GM18868 (cell line): Measurements from ENCODE around the gene OMA1.

ENCODE experiments used
- ATAC-seq: cut with Tn5 transposase; IDR thresholded peaks from one replicate; pipeline ENCODE4 v1.9.1; 2021; ENCODE audit warnings: mild to moderate bottlenecking, moderate library complexity; ENCODE audit not compliant: unreplicated experiment

The OMA1 gene

DNA sequence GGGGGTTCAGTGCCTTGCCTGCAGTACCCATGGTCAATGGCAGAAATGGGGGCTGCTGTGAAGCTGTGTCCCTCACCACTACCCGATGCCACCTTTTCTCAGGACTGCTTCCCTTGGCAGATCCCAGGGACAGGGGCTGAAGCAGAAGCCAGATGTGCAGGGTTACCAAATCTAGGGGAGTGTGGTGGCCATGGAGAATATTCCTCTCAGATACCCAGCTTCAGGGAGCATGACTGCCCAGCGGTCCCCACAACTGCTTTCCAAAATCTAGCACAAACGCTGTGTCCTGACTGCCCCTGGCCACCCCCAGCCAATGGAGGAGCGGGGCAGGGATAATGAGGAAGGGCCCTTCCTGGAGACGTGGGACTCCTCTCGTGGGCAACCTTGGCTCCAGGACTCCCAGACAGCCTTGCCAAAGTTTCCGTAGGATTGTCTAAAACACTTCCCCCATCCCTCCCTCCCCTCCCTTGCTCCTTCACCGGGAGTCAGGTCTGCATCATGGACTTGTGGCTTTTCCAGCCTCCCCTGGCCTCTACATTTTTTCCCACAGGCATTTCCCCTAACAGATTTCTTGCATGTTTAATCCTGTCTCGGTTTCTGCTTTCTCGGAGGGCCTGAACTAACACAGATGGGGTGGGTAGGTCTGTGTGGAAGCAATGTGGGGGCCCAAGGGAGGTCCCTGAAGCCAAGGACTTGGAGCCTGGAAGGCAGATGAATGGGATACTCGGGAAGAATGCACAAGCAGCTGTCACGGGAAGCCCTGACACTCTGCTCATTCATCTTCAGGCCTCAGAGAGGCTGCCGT is 80.5 kb downstream of the OMA1 start:
- no peak for ATAC-seq

DNA sequence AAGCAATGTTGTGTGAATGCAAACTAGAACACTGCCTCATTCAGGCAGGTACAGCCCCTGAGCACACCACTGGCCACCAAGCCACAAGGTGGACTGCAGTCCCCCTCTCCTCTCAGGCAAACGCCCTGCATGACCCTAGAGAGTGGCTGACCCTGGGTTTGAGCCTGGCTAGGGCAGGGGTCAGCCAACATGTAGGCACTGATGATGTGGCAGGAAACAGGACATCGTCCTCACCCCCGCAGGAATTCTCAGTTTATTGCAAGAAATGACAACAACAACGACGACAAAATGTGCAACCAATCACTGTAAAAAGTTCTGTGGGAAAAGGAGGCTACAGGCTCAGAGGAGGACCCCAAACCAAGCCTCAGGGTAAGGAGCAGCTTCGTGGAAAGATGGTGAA is 81.3 kb downstream of the OMA1 start:
- no peak for ATAC-seq

DNA sequence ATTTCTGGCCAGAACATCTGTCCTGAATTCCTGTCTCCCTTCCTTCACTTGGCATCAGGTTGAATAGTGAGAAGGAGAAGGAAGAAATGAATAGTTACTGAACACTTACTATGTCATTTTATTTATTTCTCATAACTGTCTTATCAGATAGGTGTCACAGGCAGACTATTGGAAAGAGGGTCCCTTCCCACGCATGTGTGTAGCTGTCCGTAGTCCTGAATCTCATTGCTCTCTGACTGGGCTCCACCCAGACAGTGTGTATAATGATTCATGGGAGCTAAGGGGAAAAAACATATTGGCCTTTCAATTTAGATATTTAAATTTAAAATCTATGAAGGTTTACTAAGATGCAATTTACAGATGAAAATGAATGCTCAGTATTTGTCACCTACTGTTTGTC is 86.1 kb downstream of the OMA1 start:
- no peak for ATAC-seq

DNA sequence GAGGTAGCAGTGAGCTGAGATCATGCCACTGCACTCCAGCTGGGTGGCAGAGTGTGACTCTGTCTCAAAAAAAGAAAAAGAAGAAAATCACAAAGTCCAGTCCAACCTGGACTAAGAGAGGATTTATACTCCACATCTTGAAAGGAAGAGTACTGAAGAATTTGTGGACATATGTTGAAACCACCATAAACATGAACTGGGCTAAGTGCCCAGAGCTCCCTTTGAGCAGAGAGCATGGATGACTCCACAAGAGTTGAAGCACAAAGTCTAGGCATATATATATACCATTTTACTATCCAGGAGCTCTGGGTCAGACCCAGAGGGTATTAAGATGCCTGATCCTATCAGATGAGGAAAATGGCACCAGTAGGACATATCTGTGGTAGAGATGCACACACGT is 86.6 kb downstream of the OMA1 start:
- no peak for ATAC-seq

DNA sequence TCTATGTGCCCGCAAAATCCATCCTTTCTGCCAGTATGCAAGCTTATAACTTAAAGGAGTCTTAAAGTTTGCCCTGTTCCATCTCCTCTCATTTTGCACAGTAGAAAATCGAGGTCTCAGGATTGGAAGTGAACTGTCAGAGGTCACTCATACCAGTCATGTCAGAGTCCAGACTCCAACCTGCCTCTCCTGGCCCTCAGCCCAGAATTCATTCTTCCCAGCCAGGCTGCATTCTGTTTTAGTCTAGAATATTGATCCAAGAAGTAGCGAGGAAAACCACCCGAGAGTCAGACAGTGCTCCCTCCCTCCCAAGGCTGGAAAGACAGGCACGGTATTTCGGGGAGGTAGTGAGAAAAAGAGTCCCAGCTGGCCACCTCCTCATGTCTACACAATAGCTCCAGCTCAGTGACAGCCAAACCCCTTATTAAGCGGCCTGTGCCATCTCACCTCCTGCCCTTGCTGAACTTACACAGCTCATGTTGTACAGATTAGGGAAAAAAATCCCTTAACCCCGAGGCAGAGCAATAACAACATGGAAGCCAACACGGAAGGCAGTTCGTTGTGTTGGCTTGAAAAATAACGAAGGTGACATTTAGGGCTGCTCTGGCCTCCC is 89.4 kb downstream of the OMA1 start:
- ATAC-seq: no peak

DNA sequence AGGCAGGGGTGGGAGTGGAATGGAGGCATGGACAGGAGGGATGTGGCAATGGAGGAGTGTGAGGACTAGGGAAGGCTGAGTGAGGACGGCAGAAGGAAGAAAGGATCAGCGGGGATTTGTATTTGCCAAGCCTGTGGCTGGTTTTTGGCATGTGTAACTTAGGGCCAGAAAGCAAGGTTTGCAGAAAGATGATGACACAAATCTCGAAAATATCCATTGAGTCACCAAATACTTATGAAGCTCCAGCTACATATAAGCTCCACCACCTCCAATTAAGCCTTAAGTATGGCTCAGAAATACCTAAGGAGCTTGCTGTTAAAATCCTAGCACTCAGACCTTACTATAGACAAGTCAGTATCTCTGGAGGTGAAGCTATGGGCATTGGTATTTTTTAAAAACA is 90.1 kb downstream of the OMA1 start:
- ATAC-seq: no peak

DNA sequence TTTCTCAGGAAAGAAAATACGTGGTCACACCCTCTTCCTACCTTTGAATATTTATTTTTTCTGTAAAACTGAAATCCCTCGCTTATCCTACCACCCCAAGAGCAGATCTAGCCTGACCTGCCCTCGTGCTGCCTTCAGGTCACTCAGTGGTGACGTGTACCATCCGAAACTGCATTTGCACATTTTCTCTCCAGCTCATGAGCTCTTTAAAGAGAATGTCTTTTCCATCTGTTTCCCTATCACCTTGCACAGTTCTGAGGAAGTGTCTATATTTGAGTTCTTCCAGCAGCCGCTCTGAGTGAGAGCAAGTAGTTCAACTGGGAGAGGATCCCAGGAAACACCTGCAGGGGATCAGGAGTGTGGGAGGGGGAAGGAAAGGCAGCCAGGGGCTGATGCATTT is 91.7 kb downstream of the OMA1 start:
- ATAC-seq: no peak

DNA sequence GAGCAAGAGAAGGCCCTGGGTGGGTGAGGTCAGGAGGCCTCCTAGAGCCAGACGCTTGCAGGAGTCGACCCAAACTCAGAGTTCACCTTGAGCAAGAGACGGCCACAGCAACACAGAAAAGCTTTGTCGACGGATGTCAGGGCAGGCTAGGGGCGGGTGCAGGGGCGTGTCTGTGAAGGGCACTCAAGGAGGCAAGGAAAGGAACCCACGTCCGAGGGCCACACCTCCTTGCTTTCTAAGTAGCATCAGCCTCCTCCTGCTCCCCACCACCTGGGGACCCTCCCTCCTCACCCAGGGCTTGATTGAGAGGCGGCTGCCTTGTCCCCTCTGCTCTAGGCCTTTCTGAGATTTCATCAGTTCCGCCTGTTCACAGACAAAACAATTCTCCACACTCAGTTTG is 92.1 kb downstream of the OMA1 start:
- ATAC-seq: no peak

DNA sequence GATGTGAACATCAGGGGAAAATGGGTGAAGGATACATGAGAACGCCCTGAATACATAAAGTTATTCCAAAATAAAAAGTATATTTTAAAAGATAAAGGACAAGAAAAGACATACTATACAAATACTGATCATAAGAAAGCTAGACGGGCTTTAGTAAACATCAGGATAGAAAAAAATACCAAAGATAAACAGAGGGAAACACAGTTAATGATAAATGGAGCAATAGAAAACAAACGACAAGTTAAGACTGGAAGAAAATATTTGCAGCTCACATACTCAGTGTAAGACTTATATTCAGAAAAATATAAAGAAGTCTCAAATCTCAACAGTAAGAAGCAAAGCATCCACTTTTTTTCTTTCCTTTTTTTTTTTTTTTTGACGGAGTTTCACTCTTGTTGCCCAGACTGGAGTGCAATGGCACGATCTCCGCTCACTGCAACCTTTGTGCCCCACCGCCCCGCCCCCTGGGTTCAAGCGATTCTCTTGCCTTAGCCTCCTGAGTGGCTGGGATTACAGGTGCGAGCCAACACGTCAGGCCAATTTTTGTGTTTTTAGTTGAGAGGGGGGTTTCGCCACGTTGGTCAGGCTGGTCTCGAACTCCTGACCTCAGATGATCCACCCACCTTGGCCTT is 94.8 kb downstream of the OMA1 start:
- ATAC-seq: no peak

DNA sequence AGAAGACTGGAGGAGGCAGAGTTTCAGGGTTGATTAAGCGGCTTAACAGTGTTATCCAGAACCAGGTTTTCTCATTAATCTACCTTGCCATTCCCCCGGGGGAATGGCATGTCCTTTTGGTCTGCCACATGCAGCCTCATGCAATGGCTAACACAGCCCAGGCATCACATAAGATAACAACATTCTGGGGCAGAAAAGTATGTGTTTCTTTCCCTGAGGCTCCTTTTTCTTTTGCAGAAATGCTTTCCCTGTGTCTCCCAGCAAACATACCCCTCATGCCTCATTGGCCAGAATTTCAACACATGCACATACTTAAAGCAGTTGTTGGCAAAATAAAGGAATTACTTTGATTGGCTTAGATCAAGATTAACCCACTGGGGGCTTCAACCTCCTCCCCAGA is 98.6 kb downstream of the OMA1 start:
- no peak for ATAC-seq

DNA sequence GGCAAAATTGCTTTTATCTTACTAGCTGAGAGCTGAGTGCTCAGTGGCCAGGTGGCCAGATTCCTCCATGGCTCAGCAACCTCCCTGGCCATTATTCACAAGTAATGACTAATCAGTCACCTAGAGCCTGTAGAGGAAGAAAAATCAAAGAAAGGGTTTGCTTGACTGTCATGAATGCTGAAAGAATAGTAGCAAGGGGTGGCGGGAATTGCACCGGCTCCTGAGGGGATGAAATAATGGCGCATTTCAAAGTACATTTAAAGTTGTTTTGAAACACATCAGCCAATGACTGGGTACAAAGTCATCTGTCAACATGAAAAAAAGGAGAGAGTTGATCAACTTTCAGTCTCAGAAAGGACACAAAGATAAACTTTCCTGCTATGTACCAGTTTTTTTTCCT is 99.5 kb downstream of the OMA1 start:
- no peak for ATAC-seq

DNA sequence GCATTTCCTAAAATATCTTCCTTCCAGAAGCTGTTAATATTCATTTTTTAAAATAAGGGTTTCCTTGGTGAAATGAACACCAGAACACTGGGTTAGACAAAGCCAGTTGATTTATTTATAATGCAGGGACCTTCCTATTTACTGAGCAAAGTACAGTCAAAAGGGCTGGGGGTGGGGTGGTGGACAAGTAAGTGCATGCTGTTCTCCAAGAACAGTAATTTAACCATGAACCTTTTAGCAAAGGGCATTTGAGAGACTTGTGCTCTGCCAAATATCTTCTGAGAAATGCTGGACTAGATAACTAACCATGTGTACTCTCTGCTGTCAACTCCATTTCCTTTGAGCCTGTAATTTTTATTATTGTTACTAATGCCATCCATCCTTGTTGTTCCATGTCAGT is 100.2 kb downstream of the OMA1 start:
- no peak for ATAC-seq

DNA sequence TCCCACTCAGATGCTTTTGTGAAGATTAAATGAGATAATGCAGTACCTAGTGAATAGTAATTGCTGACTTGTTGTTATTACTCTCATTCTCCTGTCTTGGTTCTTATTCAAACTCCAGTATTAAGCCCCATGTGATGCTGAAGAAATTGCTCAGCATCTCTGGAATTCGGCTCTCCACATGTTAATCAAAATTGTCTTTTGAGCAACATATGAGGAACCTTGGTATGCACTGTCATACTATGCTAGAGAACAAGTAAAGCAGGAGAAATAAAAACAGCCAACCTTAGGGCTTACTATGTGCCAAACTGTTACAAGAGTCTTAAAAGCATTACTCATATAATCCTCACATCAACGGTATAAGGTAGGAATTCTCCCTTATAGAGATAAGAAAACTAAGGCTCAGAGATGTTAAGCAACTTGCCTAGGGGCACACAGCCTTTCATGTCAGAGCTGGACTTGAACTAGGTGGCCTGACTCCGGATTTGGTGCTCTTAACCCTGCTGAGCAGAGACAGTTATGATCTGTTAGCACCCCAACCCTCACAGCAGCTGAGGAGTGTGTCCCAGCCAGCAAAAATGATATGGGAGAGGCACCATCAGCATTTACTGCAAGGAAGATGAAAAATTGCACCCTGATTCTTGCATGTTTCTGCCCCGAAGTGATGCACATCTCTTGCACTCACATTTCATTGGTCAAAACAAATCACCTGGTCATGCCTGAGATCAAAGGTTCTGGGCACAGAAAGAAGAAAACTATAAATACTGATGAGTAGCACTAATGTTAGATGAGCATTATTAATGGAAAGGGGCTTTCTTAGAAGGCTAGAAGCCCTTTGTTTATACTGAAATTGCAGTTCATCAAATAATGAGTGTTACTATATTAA is 102.3 kb downstream of the OMA1 start:
- no peak for ATAC-seq

DNA sequence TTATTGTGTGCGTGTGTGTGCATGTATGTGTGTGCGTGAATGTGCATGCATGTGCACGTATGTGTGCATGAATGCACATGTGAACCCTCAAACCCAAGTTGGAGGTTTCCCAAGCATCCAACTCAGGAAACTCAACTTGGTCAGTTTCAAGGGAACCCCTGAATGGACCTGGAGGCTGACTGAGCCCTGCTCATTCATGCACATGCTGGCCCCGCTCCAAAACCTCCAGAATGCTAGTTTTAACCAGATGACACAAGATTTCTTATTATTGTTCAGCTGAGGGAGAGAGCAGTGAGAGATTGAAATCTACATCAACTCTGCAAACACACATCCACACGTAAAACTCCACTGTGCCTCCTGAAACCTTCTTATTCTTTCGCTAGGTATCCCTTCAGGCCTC is 104.4 kb downstream of the OMA1 start:
- ATAC-seq: no peak

DNA sequence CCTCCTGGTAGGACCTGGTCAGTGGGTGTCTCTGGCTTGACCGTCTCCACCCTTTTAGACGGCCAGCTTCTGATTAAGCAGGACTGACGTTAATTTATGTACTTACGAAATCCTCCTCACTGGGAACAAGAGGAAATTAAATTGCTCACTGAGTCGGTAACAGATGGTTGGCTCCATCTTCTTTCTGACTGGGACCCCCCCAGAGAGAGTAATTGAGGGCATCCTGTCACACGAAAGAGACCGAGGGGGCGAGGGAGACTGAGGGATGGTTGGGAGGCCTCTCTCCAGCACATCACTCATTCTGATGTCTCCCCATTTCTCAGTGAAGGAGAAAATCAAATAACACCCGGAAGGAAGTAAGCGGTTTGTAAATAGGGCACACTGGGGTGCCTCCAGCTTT is 104.8 kb downstream of the OMA1 start:
- ATAC-seq: no peak

DNA sequence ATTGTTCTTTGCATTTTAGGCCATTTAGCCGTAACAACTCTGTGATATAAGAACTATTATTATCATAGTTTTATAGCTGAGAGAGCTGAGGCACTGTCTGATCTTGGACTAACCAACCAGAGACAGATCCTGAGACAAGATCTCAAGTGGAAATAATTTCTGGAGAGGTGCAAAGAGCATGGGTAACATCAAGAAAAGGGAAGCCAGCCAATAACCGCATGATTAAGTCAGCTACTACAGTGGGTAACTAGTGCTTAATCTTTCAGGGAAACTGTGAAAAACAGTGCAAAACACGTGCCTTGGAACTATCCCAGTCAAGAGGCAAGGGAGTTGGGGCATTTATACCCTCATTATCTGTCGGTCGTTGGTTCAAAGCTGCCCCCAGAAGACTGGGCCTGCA is 105.8 kb downstream of the OMA1 start:
- ATAC-seq: no peak

DNA sequence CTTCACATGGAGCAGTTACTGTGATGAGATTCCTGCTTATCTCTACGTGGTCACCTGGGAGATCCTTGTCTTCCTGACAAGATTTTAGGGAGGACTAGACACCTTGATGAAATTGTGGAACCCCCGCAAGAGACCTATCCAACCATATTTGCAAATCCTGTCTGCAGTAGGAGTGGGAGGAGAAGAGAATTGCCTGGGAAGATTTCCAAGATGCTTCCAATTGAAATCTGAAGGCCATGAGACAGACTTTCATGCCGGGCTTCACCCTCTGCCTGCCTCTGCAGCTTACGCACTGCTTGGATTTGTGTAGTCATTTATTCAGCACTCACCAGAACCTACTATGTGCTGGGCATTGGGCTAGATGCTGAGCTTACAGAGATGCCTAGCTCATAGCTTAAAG is 106.6 kb downstream of the OMA1 start:
- ATAC-seq: no peak

DNA sequence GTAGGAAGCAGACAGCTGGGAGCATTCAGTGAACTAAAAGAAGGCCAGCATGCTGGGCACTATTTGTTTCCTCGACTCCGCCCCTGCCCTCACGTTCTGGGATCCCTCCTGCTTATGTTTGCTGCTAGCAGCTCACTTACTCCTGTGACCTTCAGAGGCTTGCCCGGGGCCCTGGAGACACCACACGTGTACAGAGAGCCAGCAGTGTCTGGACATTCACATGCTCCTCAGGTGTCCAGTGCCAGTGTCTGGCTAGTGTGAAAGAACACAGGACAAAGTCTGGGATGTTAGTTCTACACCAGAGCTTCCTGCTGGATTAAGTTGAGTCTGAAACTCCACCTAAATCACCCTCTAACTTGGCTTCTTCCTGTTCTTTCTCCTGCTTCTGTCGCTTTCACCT is 108.1 kb downstream of the OMA1 start:
- ATAC-seq: no peak

DNA sequence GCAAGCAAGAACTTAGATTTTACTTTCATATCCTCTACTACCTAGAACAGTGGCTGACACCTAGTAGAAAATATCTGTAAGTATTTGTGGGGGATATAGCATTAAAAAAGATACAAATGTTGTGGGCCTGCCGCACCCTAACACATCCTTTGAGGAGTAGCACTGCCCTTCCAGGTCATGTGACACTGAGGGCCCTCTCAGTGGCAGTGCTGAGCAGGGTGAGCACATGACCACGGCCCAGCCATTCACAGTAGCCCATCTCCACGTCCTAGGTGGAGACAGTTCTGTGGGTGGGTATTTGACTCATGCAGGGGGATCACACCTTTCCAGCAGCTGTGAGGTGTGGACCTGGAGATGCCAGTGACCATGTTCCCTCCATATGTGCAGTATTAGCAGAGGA is 108.9 kb downstream of the OMA1 start:
- ATAC-seq: no peak

DNA sequence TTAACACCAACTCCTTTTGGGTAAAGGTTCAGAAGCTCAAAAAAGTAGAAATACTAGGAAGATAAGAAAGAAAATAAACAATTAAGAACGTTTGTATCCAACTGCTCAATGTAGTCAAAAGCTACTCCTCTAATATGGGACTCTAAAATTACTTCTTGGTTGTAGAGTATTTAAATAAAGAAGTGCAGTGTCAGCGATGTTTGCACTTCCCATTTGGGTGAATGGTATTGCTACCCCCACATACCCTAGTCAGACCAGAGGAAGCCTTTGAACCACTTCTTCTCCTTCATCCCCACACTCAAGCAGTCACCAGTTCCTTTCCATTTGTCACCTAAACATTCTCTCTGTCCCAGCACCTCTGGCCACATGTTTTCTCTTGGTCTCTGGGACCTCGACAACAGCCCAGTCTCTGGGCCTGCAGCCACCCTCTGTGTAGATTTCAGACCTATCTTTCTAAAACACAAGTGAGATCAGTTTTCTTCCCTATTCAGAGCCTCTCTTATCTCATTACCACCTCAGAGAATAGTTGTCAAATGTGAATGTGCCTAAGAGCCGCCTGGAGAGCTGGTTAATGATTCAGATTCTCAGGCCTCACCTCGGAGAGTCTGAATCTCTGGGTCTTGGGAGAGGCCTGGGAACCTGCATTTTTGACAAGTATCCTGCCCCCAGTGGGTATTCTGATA is 109.8 kb downstream of the OMA1 start:
- no peak for ATAC-seq

DNA sequence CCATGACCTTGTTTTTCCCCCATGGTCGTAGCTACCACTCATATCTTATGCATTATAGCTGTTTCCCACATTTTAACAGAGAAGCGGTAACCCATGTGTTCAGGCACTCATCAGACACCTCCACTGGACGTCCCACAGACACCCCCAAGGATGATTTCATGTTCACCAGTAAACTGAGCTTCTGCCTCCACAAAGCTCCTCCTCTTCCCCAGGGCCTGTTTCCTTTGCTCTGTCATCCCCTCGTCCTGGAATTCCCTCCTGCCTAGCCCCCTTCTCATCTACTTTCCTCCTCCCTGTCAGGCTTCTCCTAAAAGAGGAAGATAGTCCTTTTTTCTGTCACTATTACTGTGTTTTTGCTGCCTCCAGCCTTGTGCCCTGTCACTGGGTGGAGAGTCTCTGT is 111.2 kb downstream of the OMA1 start:
- ATAC-seq: no peak
